HG02970 (cell line): Measurements from ENCODE around the gene LPAR3.

Source experiments
- ATAC-seq: cut with Tn5 transposase; IDR thresholded peaks from one replicate; pipeline ENCODE4 v1.9.1; 2021; ENCODE audit warnings: mild to moderate bottlenecking, moderate library complexity, moderate number of reproducible peaks; ENCODE audit not compliant: unreplicated experiment, low FRiP score

Gene LPAR3

GRCh38 chr1:84780000-84780716, 112.8 kb downstream of the LPAR3 start:
- ATAC-seq, result no peak

DNA sequence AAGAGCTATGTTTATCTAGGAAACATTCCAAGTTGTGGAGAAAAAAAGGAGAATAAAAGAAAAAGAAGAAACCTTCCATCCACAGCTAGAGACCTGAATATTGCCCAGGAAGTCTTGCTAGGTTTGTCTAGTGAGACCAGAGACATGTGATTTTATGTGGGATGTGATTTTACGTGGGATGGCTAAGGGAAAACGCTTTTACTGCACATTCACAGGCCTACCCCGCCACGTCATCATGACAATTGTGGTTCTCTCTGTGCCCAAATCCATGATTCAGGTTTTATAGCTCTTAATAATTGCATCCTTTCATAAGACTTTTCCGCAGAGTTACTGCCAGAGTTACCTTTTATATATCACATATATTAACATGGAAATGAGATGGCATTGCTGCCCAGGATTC, 116.4 kb downstream of the LPAR3 start:
- no peak for ATAC-seq

DNA sequence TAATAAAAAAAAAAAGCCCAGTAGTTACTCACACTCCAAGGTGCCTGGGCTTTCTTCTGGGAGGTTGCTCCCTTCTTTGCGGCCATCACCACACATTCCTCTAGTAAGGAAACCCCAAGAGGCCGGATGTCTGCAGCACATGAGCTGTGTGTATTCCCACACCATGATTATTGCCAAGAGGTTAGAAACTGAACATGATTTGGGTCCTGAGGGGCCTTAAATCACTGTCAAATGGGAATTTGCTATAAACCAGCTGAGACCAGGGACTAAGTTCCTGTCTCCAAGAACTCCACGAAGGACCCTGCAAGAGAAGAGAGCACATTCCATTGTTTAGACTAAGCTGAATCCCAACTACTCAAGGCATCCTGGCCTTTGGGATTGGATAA, 117.5 kb downstream of the LPAR3 start:
- ATAC-seq, result no peak

DNA sequence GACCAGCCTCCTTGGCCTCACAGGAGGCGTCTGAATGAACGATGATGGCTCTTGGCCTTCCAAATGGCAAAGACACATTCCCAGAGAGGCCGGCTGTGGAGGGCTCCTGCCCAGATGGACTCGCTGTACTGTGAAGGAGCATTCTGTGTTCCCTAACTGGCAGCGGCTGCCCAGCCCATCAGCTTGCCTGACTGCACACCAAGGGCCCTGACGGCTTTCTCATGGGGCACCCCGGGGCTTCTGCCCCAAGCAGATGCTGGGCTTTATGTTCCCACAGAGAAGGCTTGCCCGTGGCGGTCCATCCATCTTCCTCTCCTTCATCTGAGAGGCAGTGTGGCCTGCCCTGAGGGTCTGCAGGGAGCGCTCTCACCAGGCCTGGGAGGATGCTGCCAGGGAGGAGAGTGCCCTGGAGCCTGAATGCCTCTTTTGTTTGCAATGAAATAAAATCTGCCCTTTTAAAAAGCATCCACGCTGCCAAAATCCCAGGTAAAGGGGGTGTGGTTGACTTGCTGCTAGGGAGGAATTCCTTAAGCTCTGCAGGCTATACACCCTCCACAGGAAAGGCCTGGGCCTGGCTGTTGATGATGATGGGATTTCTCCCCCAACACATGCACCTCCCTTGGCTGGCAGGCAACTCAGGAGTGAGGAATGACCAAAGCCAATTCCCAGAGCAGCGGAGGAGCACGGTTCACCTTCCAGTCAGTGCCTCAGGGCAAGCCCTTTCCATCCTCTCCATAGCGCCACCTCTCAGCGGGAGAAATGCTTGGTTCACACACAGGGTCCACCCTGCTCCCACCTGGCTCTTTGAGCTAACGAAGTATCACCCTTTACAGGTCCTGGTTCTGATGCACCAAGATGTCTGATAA, 118.1 kb downstream of the LPAR3 start:
- ATAC-seq, result no peak

DNA sequence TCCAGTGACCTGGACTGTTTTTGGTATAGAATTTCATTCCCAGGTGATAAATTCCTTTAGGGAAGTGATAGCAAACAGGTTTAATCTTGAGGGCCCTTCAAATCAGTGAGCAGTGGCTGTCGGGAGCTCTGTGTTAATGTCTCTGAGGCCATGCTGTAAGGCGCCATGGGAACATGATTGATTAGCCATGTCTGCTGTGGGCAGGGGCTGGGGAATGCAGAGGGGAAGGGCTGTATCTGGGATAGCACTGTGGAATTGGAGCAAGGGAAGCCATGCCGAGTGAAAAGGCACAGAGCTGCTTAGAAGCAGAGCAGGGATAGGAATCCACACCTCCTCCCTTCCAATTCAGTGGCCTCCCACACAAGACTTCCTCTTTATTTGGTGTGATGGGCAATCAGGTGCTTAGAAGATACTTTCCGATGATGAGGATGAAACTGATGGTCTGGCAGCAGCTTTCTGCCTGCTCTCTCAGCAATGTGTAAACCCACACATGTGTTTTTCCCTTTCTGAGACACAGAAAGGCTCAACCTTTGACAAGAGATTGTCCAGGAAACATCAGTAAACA, 119.0 kb downstream of the LPAR3 start:
- ATAC-seq, result no peak

DNA sequence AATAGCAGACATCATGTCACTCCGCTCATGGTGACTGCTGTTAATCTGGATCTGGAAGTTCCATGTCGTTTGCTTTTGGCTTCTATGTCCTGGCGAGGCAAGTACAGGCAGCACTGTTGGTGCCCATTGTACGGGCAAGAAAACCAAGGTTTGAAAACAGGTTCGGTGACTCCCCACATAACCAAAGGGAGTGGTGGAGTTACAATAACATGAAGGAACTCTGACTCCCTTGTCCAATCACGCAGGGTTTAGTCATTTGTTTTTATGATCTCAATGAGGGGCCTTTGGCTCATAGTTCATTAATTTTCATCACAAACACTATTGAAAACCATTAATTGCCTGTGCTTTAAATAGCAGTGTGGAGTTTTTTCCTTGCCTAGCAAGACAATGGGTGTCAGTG, 119.8 kb downstream of the LPAR3 start:
- no peak for ATAC-seq

GRCh38 chr1:84772428-84772943, 120.5 kb downstream of the LPAR3 start:
- no peak for ATAC-seq

DNA sequence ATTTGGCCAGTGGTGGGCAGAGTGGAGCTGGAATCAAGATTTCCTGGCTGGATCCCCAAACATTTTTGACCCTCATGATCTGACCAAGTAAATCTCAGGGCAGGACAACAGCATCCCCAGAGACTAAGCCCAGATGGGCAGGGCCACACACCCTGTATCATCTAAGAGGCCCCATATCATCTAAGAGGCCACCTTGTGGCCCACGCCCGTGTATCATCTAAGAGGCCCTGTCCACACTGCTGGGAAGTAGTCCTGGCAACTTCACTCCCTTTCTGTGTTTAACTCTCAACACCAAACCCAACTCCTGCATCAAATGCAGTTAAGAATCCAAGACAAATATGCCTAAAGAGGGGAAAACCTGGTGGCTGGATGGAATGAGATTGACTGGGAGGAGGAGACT, 121.1 kb downstream of the LPAR3 start:
- no peak for ATAC-seq

- ATAC-seq, result no peak
These were observed 122.5 kb downstream of the LPAR3 start for GRCh38 chr1:84770481-84770880.

DNA sequence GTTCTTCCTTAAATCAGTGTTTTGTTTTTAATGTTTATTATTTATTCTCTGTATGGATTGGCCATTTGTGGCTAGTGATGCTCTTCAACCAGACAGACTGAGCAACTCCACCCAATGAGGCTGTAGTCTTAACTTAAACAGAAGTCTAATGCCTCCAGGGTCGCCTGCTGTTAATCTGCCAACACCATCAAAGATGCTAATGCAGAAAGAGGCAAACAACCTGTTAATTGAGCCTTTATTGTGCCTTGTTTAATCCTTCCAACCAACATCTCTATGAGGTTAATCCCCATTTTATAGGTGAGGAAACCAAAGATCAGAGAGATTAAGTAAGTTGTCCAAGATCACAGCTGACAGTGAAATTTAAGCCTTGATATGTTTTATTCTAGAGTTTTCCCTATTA, 123.4 kb downstream of the LPAR3 start:
- no peak for ATAC-seq

DNA sequence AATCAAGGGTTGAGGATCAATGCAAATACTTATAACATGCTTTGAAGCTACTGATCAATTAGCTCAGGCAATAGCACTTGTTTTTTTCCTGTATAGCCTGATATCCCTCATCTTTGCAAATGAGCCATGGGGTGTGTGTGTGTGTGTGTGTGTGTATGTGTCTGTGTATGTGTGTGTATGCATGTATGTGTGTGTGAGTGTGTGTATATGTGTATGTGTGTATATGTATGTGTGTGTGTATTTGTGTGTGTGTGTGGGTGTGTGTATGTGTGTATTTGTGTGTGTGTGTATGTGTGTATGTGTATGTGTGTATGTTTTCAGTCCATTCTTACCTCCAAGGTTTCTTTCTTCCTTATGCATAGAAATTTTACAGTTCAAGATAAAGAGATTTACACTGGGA, 124.4 kb downstream of the LPAR3 start:
- no peak for ATAC-seq

- no peak for ATAC-seq
These were observed 128.9 kb downstream of the LPAR3 start for GRCh38 chr1:84763912-84764680.

GRCh38 chr1:84762664-84763063, 130.3 kb downstream of the LPAR3 start:
- no peak for ATAC-seq
